Testis (tissue), 3 donors: ENCODE results near the gene MYOM3. TPM values are rescaled to one million over a fixed set of nuclear protein-coding genes. Genes with fewer than 3 reads are reported as not detected.
A peak's percentile ranks its signal among the peaks of the same experiment; 100 is the strongest.

Experiments
- DNase-seq: peaks from one replicate; pipeline ENCODE4 v3.0.0-alpha.2; 2019
- H3K27ac ChIP-seq, 2 donors: fragments of 200-600 bp; sonication (generic); one replicate each; pipeline ENCODE4 v1.5.1; 2019
- H3K27me3 ChIP-seq: fragments of 200-600 bp; sonication (generic); one replicate; pipeline ENCODE4 v1.5.1; 2019
- H3K36me3 ChIP-seq: fragments of 200-600 bp; sonication (generic); one replicate; pipeline ENCODE4 v1.5.1; 2017; ENCODE audit warnings: low read depth; ENCODE audit errors: missing control alignments
- H3K4me1 ChIP-seq: fragments of 200-600 bp; sonication (generic); one replicate; pipeline ENCODE4 v1.5.1; 2019
- H3K4me3 ChIP-seq, 2 donors: fragments of 200-600 bp; sonication (generic); one replicate each; pipeline ENCODE4 v1.5.1; 2017 to 2019
- H3K9me3 ChIP-seq: fragments of 200-600 bp; sonication (generic); one replicate; pipeline ENCODE4 v1.5.1; 2017
- POLR2A ChIP-seq: fragments of 450-650 bp; IDR thresholded peaks from one replicate; pipeline ENCODE4 v1.6.1; 2017; ENCODE audit warnings: antibody characterized with exemption, mild to moderate bottlenecking, moderate library complexity
- WGBS, 2 donors: methylation state at CpG; one replicate each; pipeline ENCODE4 v1.1.5; 2018; 5-methylcytosine and 5-hydroxymethylcytosine counted together
- intact Hi-C: fragments of 100-400 bp; cut with DNase I; formaldehyde crosslinking; loops from one replicate; pipeline ENCODE4 v1.15.1; 2023; ENCODE audit warnings: low total_unique reads
- polyA plus RNA-seq: library from polyadenylated mRNA; stranded (reverse); fragments of 350-450 nt; fragmentation: Illumina TruSeq; extraction: RNeasy Lipid Tissue Mini Kit (QIAGEN cat#74804); gene quantifications from one replicate; pipeline ENCODE4 v1.2.3, GENCODE V29; 2014; ENCODE audit warnings: low read depth, low replicate concordance; ENCODE audit not compliant: insufficient read depth
- total RNA-seq, 2 donors: library from RNA; depleted of rRNA; stranded (reverse); fragments of >200 nt; gene quantifications; one replicate each; pipeline ENCODE4 v1.2.3, GENCODE V29; 2016
- TF ChIP-seq, protein P1 (sequence below), 3 experiments: fragments of 450-650 bp in 2 of 3; fragments of 200-600 bp in 1 of 3; sonication (generic) in 1 of 3; IDR thresholded peaks; one replicate each; pipeline ENCODE4 v1.5.1; 2016 to 2019; ENCODE audit warnings: antibody characterized with exemption in 3 of 3, mild to moderate bottlenecking in 2 of 3, moderate library complexity in 1 of 3

The MYOM3 gene
- total and polyA plus RNA-seq, 3 donors from 2014 or later = 22.4 to 39.5 (median 26.8) TPM

DNA sequence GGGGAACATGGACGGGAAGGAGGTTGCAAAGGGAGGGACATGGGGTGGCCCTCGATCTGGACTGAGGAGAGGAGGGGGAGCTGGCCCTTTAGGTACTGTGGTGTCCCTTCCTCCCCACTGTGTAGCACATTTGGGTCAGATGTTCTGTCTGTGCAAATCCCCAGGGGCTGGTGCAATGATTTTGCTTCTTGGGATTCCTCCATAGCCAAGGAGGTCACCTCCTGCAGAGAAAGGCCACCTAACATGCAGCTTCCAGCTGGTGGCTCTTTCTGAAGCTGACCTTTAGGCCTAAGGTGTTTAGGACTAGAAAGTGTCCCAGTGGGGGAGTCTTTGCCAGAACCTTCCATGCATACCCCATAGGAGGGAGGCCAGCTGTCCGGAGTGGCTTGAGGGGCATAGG lies 9.0 kb upstream of the MYOM3 start:
- 79 to 88% methylated on average over 1 to 3 of the region's 3 CpGs for WGBS, 2 donors
- H3K9me3 ChIP-seq = no peaks in the 10 kb centered on the region
- H3K4me3 ChIP-seq = no peak overlapping the region
- intact Hi-C loops = no loop called here
- H3K4me1 ChIP-seq = peaks cover 27% of the 10 kb centered on the region
- DNase-seq = no peak
- TF ChIP-seq POLR2A = no peak
- TF ChIP-seq, protein P1, sequence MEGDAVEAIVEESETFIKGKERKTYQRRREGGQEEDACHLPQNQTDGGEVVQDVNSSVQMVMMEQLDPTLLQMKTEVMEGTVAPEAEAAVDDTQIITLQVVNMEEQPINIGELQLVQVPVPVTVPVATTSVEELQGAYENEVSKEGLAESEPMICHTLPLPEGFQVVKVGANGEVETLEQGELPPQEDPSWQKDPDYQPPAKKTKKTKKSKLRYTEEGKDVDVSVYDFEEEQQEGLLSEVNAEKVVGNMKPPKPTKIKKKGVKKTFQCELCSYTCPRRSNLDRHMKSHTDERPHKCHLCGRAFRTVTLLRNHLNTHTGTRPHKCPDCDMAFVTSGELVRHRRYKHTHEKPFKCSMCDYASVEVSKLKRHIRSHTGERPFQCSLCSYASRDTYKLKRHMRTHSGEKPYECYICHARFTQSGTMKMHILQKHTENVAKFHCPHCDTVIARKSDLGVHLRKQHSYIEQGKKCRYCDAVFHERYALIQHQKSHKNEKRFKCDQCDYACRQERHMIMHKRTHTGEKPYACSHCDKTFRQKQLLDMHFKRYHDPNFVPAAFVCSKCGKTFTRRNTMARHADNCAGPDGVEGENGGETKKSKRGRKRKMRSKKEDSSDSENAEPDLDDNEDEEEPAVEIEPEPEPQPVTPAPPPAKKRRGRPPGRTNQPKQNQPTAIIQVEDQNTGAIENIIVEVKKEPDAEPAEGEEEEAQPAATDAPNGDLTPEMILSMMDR (IDR thresholded peaks at IDR 0.05) = no peak
- peak overlapping the region; percentile 2 to 72 for H3K27ac ChIP-seq
- no peaks in the 10 kb centered on the region for H3K27me3 ChIP-seq
- H3K36me3 ChIP-seq = no peaks in the 10 kb centered on the region

DNA sequence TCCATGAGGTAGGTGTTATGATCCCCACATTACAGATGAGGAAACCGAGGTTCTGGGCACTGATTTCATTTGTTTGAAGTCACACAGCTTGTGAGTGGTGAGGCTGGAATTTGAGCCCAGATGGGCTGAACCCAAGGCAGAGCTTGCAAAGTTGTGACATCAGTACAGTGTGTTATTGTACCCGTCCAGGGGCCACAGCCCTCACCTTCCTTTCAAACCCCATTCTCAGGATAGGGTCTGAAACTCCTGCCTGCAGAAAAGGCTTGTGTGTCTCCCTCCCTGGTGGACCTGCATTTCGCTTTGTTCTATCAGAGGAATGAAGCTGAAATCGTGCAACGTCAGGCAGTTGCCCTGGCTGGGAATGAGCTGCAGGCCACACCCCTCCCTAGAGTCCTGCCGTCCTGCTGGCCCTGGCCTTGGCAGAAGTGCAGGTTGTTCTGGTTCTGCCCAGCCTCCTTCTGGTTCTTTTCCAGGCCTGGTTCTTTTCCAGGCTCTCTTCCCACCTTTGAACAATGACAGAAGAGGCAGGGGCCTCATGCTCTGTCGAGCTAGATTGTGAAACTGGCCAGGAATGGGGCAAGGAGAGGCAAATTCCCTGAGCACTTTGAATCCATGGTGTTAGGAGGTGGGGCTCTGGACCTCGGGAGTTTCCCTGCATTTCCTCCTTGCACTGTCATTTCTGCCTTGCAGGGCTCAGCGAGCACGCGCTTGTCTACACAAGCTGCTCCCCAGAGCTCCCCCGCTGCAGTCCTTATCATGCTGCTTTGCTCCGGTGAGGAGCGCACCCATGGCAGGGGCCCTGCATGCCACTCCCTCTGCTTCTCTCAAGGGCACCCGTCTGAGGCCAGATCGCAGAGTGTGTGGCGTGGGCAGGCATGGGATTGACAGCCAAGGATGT lies 8.2 kb upstream of the MYOM3 start:
- no peak overlapping the region for H3K4me3 ChIP-seq
- no peaks in the 10 kb centered on the region for H3K36me3 ChIP-seq
- H3K4me1 ChIP-seq = peaks cover 27% of the 10 kb centered on the region
- H3K27me3 ChIP-seq = no peaks in the 10 kb centered on the region
- peak; percentile 91 for DNase-seq
- WGBS, 2 donors = 39 to 64% methylated on average over 6 to 17 of the region's 17 CpGs
- peak overlapping the region; percentile 57 to 72 for H3K27ac ChIP-seq
- intact Hi-C loops = no loop called here
- H3K9me3 ChIP-seq = no peaks in the 10 kb centered on the region
- TF ChIP-seq POLR2A = no peak
- TF ChIP-seq, protein P1 (IDR thresholded peaks at IDR 0.05) = no peak

DNA sequence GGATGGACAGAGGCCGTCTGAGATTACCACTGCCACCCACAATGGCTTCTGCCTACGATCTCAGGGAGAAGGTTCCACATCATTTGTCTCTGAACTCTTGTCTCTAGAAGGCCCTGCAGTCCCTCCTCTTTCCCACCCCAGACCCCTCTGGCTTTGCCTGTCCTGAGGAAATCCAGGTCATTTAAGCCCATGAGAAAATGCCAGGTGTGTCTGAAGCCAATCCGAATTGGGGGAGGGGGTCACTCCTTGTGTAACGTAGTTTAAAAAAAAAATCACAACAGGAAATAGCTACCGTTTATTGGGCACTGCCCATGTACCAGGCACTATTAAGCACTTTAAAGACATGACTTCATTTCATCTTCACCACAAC lies 7.5 kb upstream of the MYOM3 start:
- Histone ChIP-seq H3K27me3 (no peaks in the 10 kb centered on the region), H3K4me1 (peaks cover 27% of the 10 kb centered on the region), H3K27ac (peak overlapping the region; percentile 57 to 72), H3K4me3 (no peak overlapping the region), H3K9me3 (no peaks in the 10 kb centered on the region), H3K36me3 (no peaks in the 10 kb centered on the region)
- DNase-seq = no peak
- TF ChIP-seq, protein P1 (IDR thresholded peaks at IDR 0.05) = no peak
- no peak for TF ChIP-seq POLR2A
- intact Hi-C loops = no loop called here
- WGBS, 2 donors = 71 to 72% methylated on average over 3 to 5 of the region's 5 CpGs

DNA sequence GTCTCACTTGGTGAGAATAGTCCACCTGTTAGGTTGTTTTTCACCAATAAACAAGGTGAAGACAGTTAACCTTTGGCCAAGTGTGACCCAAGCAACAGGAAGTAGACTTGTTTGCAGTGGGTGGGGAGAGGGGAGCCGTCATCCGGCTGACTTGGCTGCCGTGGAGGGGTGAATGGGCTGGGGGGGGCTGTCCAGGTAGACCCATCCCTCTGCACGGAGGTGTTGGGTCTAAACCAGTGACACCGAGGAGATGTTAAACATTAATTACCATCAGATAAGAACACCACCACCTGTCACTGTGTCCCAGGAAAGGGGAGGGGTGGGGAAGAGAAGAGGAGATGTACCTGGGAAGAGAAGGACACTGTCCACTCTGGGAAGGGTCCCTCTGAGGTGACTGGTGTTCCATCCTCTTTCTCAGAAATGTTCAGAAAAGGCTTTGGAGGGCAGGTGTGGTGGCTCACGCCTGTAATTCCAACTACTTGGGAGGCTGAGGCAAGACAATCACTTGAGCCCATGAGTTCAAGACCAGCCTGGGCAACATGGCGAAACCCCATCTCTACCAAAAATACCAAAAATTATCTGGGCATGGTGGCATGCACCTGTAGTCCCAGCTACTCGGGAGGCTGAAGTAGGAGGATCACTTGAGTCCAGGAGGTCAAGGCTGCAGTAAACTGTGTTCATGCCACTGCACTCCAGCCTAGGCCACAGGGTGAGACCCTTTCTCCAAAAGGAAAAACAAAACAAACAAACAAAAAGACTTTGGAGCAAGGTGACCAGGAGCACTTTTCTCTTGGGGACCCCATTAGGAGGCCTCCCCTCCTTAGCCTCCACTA lies 6.7 kb upstream of the MYOM3 start:
- TF ChIP-seq, protein P1 (IDR thresholded peaks at IDR 0.05) = no peak
- no peak for TF ChIP-seq POLR2A
- Histone ChIP-seq H3K27me3 (no peaks in the 10 kb centered on the region), H3K27ac (no peak overlapping the region), H3K9me3 (no peaks in the 10 kb centered on the region), H3K36me3 (no peaks in the 10 kb centered on the region), H3K4me3 (no peak overlapping the region), H3K4me1 (peaks cover 27% of the 10 kb centered on the region)
- no peak for DNase-seq
- 76 to 83% methylated on average over 8 of the region's 8 CpGs for WGBS, 2 donors
- intact Hi-C loops = no loop called here
